H9 (cell line): ENCODE data around the gene KRTAP10-10. TPM values are rescaled to one million over a fixed set of nuclear protein-coding genes. Genes with fewer than 3 reads are reported as not detected.

Experiments used
- DNase-seq: peaks from one replicate; pipeline ENCODE4 v3.0.0-alpha.2; 2017
- H2AFZ ChIP-seq: one replicate; pipeline ENCODE4 v1.6.1; 2013; ENCODE audit warnings: mild to moderate bottlenecking, low read length, control low read depth, moderate library complexity
- H2AK5ac ChIP-seq: 2 replicates; pipeline ENCODE4 v1.6.1; 2013; ENCODE audit warnings: low read length, control low read depth, mixed read lengths; ENCODE audit not compliant: insufficient read length
- H2BK120ac ChIP-seq: one replicate; pipeline ENCODE4 v1.6.1; 2013; ENCODE audit warnings: low read depth, mild to moderate bottlenecking, low read length, control low read depth, inconsistent platforms; ENCODE audit not compliant: poor library complexity, severe bottlenecking
- H2BK12ac ChIP-seq: 2 replicates; pipeline ENCODE4 v1.6.1; 2013; ENCODE audit warnings: low read length, control low read depth, mixed read lengths, low read depth; ENCODE audit not compliant: insufficient read length
- H2BK15ac ChIP-seq: 2 replicates; pipeline ENCODE4 v1.6.1; 2013; ENCODE audit warnings: low read depth, low read length, control low read depth
- H2BK20ac ChIP-seq: one replicate; pipeline ENCODE4 v1.6.1; 2013; ENCODE audit warnings: low read depth, mild to moderate bottlenecking, low read length, control low read depth, inconsistent platforms; ENCODE audit not compliant: poor library complexity, severe bottlenecking
- H2BK5ac ChIP-seq: 2 replicates; pipeline ENCODE4 v1.6.1; 2013; ENCODE audit warnings: low read length, control low read depth, mixed read lengths; ENCODE audit not compliant: insufficient read length
- H3K14ac ChIP-seq: 2 replicates; pipeline ENCODE4 v1.6.1; 2013; ENCODE audit warnings: low read length, control low read depth; ENCODE audit not compliant: insufficient read depth
- H3K18ac ChIP-seq: 2 replicates; pipeline ENCODE4 v1.6.1; 2013; ENCODE audit warnings: low read depth, mild to moderate bottlenecking, mixed read lengths, low read length, control low read depth; ENCODE audit not compliant: insufficient read length
- H3K23ac ChIP-seq: 2 replicates; pipeline ENCODE4 v1.6.1; 2013; ENCODE audit warnings: low read length, control low read depth, mixed read lengths, low read depth; ENCODE audit not compliant: insufficient read length
- H3K23me2 ChIP-seq: 2 replicates; pipeline ENCODE4 v1.6.1; 2013; ENCODE audit warnings: low read depth, mild to moderate bottlenecking, mixed read lengths, low read length, control low read depth; ENCODE audit not compliant: insufficient read length, poor library complexity, severe bottlenecking
- H3K27ac ChIP-seq: 2 replicates; pipeline ENCODE4 v1.5.1; 2013; ENCODE audit warnings: low read length, control low read depth, mixed read lengths, low read depth; ENCODE audit not compliant: insufficient read length
- H3K27me3 ChIP-seq: 2 replicates; pipeline ENCODE4 v1.6.1; 2013; ENCODE audit warnings: low read length, control low read depth, inconsistent platforms; ENCODE audit not compliant: insufficient read depth
- H3K4ac ChIP-seq: 2 replicates; pipeline ENCODE4 v1.6.1; 2013; ENCODE audit warnings: low read depth, mild to moderate bottlenecking, control low read depth, inconsistent platforms, low read length, moderate library complexity
- H3K4me1 ChIP-seq: 2 replicates; pipeline ENCODE4 v1.6.1; 2013; ENCODE audit warnings: low read length, control low read depth, inconsistent platforms; ENCODE audit not compliant: insufficient read depth
- H3K4me2 ChIP-seq: 2 replicates; pipeline ENCODE4 v1.6.1; 2013; ENCODE audit warnings: low read length, control low read depth, mixed read lengths; ENCODE audit not compliant: insufficient read length, insufficient read depth
- H3K56ac ChIP-seq: 2 replicates; pipeline ENCODE4 v1.6.1; 2013; ENCODE audit warnings: low read depth, mild to moderate bottlenecking, mixed read lengths, low read length, control low read depth; ENCODE audit not compliant: insufficient read length
- H3K79me1 ChIP-seq: 2 replicates; pipeline ENCODE4 v1.6.1; 2013; ENCODE audit warnings: low read depth, mild to moderate bottlenecking, moderate library complexity, low read length, control low read depth, inconsistent platforms; ENCODE audit not compliant: insufficient read depth, poor library complexity, severe bottlenecking
- H3K79me2 ChIP-seq: 2 replicates; pipeline ENCODE4 v1.6.1; 2013; ENCODE audit warnings: low read length, control low read depth, inconsistent platforms; ENCODE audit not compliant: insufficient read depth
- H3K9ac ChIP-seq: 2 replicates; pipeline ENCODE4 v1.6.1; 2013; ENCODE audit warnings: low read length, control low read depth, mixed read lengths; ENCODE audit not compliant: insufficient read length; ENCODE audit errors: extremely low read depth
- H3K9me3 ChIP-seq: one replicate; pipeline ENCODE4 v1.6.1; 2013; ENCODE audit warnings: low read depth, low read length, inconsistent platforms; ENCODE audit not compliant: control insufficient read depth
- H3T11ph ChIP-seq: one replicate; pipeline ENCODE4 v1.6.1; 2013; ENCODE audit warnings: mild to moderate bottlenecking, low read length, control low read depth, inconsistent platforms
- H4K20me1 ChIP-seq: one replicate; pipeline ENCODE4 v1.6.1; 2013; ENCODE audit not compliant: control insufficient read depth, insufficient read length, insufficient read depth
- H4K5ac ChIP-seq: 2 replicates; pipeline ENCODE4 v1.6.1; 2013; ENCODE audit warnings: low read depth, mild to moderate bottlenecking, mixed read lengths, low read length, control low read depth; ENCODE audit not compliant: insufficient read length
- H4K8ac ChIP-seq: replicated peaks from 2 replicates; pipeline ENCODE4 v1.6.1; 2013; ENCODE audit warnings: low read length, control low read depth, mixed read lengths, low read depth; ENCODE audit not compliant: insufficient read length
- H4K91ac ChIP-seq: 2 replicates; pipeline ENCODE4 v1.6.1; 2013; ENCODE audit warnings: low read depth, mild to moderate bottlenecking, moderate library complexity, mixed read lengths, low read length, control low read depth; ENCODE audit not compliant: insufficient read length
- H3K27ac Mint-ChIP-seq, 3 experiments: 2 replicates in 2 of 3; 3 replicates in 1 of 3; pipeline ENCODE4 v1.8.0; 2020 to 2021; ENCODE audit warnings: mixed read lengths in 3 of 3, mild to moderate bottlenecking in 1 of 3, moderate library complexity in 1 of 3
- H3K27me3 Mint-ChIP-seq: 2 replicates; pipeline ENCODE4 v1.8.0; 2021; ENCODE audit warnings: low read depth, mild to moderate bottlenecking, moderate library complexity, mixed read lengths
- H3K36me3 Mint-ChIP-seq, 3 experiments: 2 replicates in 2 of 3; 3 replicates in 1 of 3; pipeline ENCODE4 v1.8.0; 2020 to 2021; ENCODE audit warnings: low read depth in 3 of 3, mixed read lengths in 3 of 3; ENCODE audit not compliant: insufficient read depth in 1 of 3
- H3K4me1 Mint-ChIP-seq, 2 experiments: 2 replicates each; pipeline ENCODE4 v1.8.0; 2020; ENCODE audit warnings: mixed read lengths in 2 of 2
- H3K4me3 Mint-ChIP-seq, 2 experiments: 2 replicates in 1 of 2; 3 replicates in 1 of 2; pipeline ENCODE4 v1.8.0; 2020 to 2021; ENCODE audit warnings: mild to moderate bottlenecking in 2 of 2, mixed read lengths in 2 of 2, moderate library complexity in 1 of 2
- H3K9me3 Mint-ChIP-seq, 2 experiments: 2 replicates in 1 of 2; 3 replicates in 1 of 2; pipeline ENCODE4 v1.8.0; 2020; ENCODE audit warnings: mild to moderate bottlenecking in 2 of 2, mixed read lengths in 2 of 2, moderate library complexity in 1 of 2
- WGBS: extraction: QIAGEN DNeasy Blood & Tissue Kit; methylation state at CpG from one replicate; pipeline ENCODE4 v1.1.7; 2013; ENCODE audit warnings: missing lambda C conversion rate, low lambda C conversion rate, mixed read lengths; ENCODE audit not compliant: insufficient read length; ENCODE audit errors: extremely low coverage; 5-methylcytosine and 5-hydroxymethylcytosine counted together
- total RNA-seq: library from RNA; stranded (reverse); gene quantifications from 2 replicates; pipeline ENCODE4 v1.2.1, GENCODE V29; 2021
- TF ChIP-seq, protein P1 (sequence below): fragments of 200-600 bp; sonication (generic); conservative IDR thresholded peaks from 3 replicates; pipeline ENCODE4 v1.8.0; 2021; ENCODE audit warnings: antibody characterized with exemption, mild to moderate bottlenecking

Gene KRTAP10-10
- total RNA-seq, 1 experiment from 2014 or later, result not detected

DNA sequence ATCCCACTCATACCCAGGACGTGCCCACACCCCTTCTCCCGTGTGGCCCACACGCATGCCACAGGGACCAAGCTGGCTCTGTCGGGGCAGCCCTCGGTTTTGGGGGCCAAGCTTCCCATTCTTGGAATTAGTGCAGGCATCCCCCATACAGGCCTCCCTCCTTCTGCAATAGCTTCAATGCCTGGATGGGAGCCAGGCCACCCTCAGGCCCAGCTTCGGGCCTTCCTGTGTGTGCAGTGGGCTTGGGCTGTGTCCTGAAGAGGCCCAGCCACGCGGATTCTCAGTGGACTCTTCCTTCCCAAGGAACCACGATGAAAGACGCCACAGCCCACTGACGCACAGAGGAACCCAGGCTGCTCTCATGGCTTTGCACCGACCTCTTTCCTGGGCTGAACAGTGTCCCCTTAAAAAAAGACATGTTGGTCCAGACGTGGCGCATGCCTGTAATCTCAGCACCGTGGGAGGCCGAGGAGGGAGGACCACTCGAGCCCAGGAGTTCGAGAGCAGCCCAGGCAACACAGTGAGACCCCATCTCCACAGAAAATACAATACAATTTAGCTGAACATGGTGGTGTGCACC, 12.5 kb downstream of the KRTAP10-10 start:
- Histone ChIP-seq H2BK15ac (no peak overlapping the region), H4K91ac (no peak overlapping the region), H3K9me3 (no peaks in the 10 kb centered on the region), H2BK120ac (no peak overlapping the region), H3K23ac (no peak overlapping the region), H4K5ac (no peak overlapping the region), H3K27ac (no peak overlapping the region), H3K14ac (no peak overlapping the region), H2BK20ac (no peak overlapping the region), H3K9ac (no peak overlapping the region), H4K20me1 (no peaks in the 10 kb centered on the region), H3K27me3 (no peaks in the 10 kb centered on the region), H3K56ac (no peak overlapping the region), H4K8ac (no peak overlapping the region), H3K23me2 (peaks cover 2% of the 10 kb centered on the region), H3K4me2 (no peak overlapping the region), H2AFZ (no peak overlapping the region), H3T11ph (no peak overlapping the region), H2BK12ac (no peak overlapping the region), H3K79me1 (no peaks in the 10 kb centered on the region), H3K18ac (no peak overlapping the region), H3K4ac (no peak overlapping the region), H3K79me2 (no peaks in the 10 kb centered on the region), H2BK5ac (no peak overlapping the region), H2AK5ac (no peak overlapping the region), H3K4me1 (no peaks in the 10 kb centered on the region)
- DNase-seq, result no peak
- no peak overlapping the region; a peak in 1 of 7 replicates for H3K27ac Mint-ChIP-seq
- no CpG with 5 or more reads among the region's 18 CpGs for WGBS
- no peak overlapping the region for H3K4me3 Mint-ChIP-seq
- peaks cover 15 to 19% of the 10 kb centered on the region in 2 experiments for H3K9me3 Mint-ChIP-seq
- H3K4me1 Mint-ChIP-seq, result peaks cover 14 to 20% of the 10 kb centered on the region in 2 experiments
- H3K27me3 Mint-ChIP-seq, result peaks cover 15% of the 10 kb centered on the region
- peaks cover 11 to 16% (median 11%) of the 10 kb centered on the region in 3 experiments for H3K36me3 Mint-ChIP-seq
- TF ChIP-seq, protein P1, sequence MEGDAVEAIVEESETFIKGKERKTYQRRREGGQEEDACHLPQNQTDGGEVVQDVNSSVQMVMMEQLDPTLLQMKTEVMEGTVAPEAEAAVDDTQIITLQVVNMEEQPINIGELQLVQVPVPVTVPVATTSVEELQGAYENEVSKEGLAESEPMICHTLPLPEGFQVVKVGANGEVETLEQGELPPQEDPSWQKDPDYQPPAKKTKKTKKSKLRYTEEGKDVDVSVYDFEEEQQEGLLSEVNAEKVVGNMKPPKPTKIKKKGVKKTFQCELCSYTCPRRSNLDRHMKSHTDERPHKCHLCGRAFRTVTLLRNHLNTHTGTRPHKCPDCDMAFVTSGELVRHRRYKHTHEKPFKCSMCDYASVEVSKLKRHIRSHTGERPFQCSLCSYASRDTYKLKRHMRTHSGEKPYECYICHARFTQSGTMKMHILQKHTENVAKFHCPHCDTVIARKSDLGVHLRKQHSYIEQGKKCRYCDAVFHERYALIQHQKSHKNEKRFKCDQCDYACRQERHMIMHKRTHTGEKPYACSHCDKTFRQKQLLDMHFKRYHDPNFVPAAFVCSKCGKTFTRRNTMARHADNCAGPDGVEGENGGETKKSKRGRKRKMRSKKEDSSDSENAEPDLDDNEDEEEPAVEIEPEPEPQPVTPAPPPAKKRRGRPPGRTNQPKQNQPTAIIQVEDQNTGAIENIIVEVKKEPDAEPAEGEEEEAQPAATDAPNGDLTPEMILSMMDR, result no peak
